Calu3 (cell line): ENCODE data around the gene CALD1. TPM values are rescaled to one million over a fixed set of nuclear protein-coding genes. Genes with fewer than 3 reads are reported as not detected.
A peak's percentile ranks its signal among the peaks of the same experiment; 100 is the strongest.
"Not testable (repeated sequence)": the region's sequence is repeated elsewhere in the genome, so short reads cannot be mapped to it uniquely, and the experiment has no call there.

Source experiments
- BruUV-seq: library from RNA; stranded (reverse); fragments of 400-500 nt; replicated peaks from 2 replicates; lab custom pipeline; 2021; lab: Mats Ljungman, UMichigan
- CTCF ChIA-PET: fragments of 300-600 bp; sonication (Branson Sonifier 250); formaldehyde crosslinking; loops from one replicate; lab custom pipeline; 2022; ENCODE audit warnings: antibody characterized with exemption; lab: Charles Lee
- DNase-seq: peaks from one replicate; pipeline ENCODE4 v3.0.0; 2022
- H3K27ac Mint-ChIP-seq: one replicate; pipeline ENCODE4 v1.8.0; 2022; ENCODE audit warnings: mixed read lengths; ENCODE audit not compliant: unreplicated experiment
- H3K27me3 Mint-ChIP-seq: one replicate; pipeline ENCODE4 v1.8.0; 2022; ENCODE audit warnings: mixed read lengths; ENCODE audit not compliant: unreplicated experiment
- H3K36me3 Mint-ChIP-seq: one replicate; pipeline ENCODE4 v1.8.0; 2022; ENCODE audit warnings: mild to moderate bottlenecking, moderate library complexity, mixed read lengths; ENCODE audit not compliant: insufficient read depth, unreplicated experiment
- H3K4me1 Mint-ChIP-seq: one replicate; pipeline ENCODE4 v1.8.0; 2022; ENCODE audit warnings: mild to moderate bottlenecking, low read depth, mixed read lengths; ENCODE audit not compliant: unreplicated experiment
- H3K4me3 Mint-ChIP-seq: one replicate; pipeline ENCODE4 v1.8.0; 2022; ENCODE audit warnings: mild to moderate bottlenecking, low read depth, moderate library complexity, mixed read lengths; ENCODE audit not compliant: unreplicated experiment
- H3K9me3 Mint-ChIP-seq: one replicate; pipeline ENCODE4 v1.8.0; 2022; ENCODE audit warnings: low read depth, mixed read lengths; ENCODE audit not compliant: unreplicated experiment
- intact Hi-C: fragments of 100-400 bp; cut with micrococcal nuclease; formaldehyde crosslinking; loops from one replicate; pipeline ENCODE4 v1.10.0; 2022; ENCODE audit not compliant: unreplicated experiment
- total RNA-seq: library from RNA; stranded (reverse); gene quantifications from 2 replicates; pipeline ENCODE4 v1.2.3, GENCODE V29; 2022
- TF ChIP-seq, protein P1 (sequence below): fragments of 200-600 bp; IDR thresholded peaks from one replicate; pipeline ENCODE4 v1.8.0; 2022; ENCODE audit warnings: antibody characterized with exemption; ENCODE audit not compliant: unreplicated experiment

The CALD1 gene
- total RNA-seq, 1 experiment from 2014 or later, result 9.3 TPM

DNA sequence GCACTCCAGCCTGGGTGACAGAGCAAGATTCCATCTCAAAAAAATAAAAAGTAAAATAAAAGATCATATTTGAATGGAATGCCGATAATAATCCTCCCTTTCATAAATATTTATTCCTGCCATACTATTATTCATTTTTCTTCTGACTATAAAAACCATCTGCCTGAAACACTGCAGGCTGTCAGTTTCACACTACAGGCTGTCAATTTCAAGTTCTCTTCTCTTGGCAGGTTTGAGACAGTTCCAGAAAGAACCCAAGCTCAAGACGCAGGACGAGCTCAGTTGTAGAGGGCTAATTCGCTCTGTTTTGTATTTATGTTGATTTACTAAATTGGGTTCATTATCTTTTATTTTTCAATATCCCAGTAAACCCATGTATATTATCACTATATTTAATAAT is 188.7 kb downstream of the CALD1 start:
- no peaks in the 10 kb centered on the region for H3K4me1 Mint-ChIP-seq
- no TSS peak for BruUV-seq
- no peak overlapping the region for H3K27ac Mint-ChIP-seq
- intact Hi-C loops, result no loop called here
- H3K9me3 Mint-ChIP-seq, result no peaks in the 10 kb centered on the region
- H3K36me3 Mint-ChIP-seq, result no peaks in the 10 kb centered on the region
- DNase-seq, result no peak
- no peaks in the 10 kb centered on the region for H3K27me3 Mint-ChIP-seq
- CTCF ChIA-PET, result no interaction called here
- H3K4me3 Mint-ChIP-seq, result no peak overlapping the region
- TF ChIP-seq, protein P1, sequence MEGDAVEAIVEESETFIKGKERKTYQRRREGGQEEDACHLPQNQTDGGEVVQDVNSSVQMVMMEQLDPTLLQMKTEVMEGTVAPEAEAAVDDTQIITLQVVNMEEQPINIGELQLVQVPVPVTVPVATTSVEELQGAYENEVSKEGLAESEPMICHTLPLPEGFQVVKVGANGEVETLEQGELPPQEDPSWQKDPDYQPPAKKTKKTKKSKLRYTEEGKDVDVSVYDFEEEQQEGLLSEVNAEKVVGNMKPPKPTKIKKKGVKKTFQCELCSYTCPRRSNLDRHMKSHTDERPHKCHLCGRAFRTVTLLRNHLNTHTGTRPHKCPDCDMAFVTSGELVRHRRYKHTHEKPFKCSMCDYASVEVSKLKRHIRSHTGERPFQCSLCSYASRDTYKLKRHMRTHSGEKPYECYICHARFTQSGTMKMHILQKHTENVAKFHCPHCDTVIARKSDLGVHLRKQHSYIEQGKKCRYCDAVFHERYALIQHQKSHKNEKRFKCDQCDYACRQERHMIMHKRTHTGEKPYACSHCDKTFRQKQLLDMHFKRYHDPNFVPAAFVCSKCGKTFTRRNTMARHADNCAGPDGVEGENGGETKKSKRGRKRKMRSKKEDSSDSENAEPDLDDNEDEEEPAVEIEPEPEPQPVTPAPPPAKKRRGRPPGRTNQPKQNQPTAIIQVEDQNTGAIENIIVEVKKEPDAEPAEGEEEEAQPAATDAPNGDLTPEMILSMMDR, result no peak

DNA sequence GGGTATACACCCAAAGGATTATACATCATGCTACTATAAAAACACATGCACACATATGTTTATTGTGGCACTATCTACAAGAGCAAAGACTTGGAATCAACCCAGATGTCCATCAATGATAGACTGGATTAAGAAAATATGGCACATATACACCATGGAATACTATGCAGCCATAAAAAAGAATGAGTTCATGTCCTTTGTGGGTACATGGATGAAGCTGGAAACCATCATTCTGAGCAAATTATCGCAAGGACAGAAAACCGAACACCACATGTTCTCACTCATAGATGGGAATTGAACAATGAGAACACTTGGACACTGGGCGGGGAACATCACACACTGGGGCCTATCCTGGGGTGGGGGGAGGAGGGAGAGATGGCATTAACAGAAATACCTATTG is 202.2 kb downstream of the CALD1 start:
- H3K27ac Mint-ChIP-seq, intact Hi-C loops, H3K4me1 Mint-ChIP-seq, BruUV-seq, DNase-seq, H3K36me3 Mint-ChIP-seq, CTCF ChIA-PET, H3K4me3 Mint-ChIP-seq, H3K9me3 Mint-ChIP-seq: not testable (repeated sequence)
- H3K27me3 Mint-ChIP-seq, result peaks cover 15% of the 10 kb centered on the region

DNA sequence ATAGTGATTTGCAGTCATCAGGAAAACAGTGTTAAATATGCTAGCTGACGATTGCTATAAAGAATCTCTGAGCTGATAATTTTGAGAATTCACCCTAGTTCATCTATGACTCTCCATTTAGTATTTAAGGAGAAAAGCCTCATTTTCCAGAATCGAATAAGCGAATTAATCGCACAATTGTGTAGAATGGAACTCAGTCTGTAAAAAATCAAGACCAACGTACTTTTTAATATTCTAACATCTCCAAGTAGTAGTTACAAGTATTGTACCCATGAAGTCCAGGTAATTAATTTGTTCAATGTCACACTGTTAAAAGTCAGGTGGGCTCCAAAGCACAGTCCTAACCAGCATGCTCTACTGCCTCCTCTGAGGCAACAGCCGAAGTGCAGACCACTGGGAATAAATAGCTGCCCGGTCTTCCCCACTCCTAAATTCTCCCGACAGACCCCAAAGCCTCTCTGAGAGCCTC is 206.5 kb downstream of the CALD1 start:
- Mint-ChIP-seq H3K4me1 (peaks cover 32% of the 10 kb centered on the region), H3K4me3 (peak overlapping the region; percentile 100), H3K36me3 (peaks cover 21% of the 10 kb centered on the region), H3K9me3 (no peaks in the 10 kb centered on the region), H3K27ac (peak overlapping the region; percentile 99), H3K27me3 (no peaks in the 10 kb centered on the region)
- TSS peak; percentile 77 for BruUV-seq
- CTCF ChIA-PET, result interaction anchor here (0.7 to 1.9 kb wide), 6 partner anchors 10 to 185 kb away, joined by 3 to 7 read pairs (median 4); partner anchors contain the start of genes CYREN and TMEM140
- intact Hi-C loops, result loop anchor here (2.0 kb wide), 1 partner anchor 185 kb away; the partner anchor contains the start of gene CYREN
- DNase-seq, result no peak
- TF ChIP-seq, protein P1, result no peak

DNA sequence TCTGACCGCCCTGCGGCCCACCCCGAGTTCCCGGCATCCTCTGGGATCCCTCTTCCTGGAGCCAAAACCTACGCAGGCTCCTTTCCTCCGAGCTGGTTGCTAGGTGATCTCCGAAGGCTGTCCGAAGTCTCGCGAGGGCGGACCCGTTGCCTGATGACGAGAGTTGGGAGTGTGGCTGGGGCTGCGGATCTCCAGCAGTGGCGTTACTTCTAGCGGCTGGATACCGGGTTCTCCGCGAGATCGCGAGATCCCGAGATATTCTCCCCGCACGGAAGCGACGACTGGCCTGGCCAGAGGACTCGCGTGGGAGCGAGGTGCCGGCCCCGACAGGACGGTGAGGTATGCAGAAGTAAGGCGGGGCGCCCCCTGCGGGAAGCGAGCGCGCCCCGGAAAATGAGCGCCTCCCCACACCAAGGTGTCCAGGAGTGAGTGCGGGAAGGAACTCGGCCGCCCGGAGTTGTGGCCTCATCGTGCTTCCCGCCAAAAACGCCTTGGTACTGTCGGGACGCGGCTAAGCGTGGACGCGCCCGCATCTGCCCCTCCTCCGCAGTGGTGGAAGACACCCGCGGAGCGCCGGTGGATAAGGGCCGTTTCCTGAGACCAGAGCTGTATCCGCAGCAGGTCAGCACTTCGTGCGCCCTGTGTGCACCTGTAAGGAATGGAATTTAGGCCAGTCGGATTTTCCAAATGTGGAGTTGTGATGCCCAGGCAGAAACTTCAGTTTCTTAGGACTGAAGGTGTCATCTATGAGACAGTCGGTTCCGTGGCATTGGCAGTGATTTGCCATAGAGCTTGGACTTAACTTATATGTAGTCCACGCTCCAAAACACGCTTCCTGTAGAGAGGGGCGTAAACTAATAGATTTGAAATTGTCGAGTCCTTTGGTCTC is 207.2 kb downstream of the CALD1 start, which contains the start of gene AGBL3:
Gene AGBL3 (plus strand): TSS at position 146 of the 889 bp plus-strand sequence. CDS start 1,426 bp downstream, outside the sequence.
- CTCF ChIA-PET, result interaction anchor here (0.7 to 1.9 kb wide), 7 partner anchors 10 to 184 kb away, joined by 3 to 7 read pairs (median 3); partner anchors contain the start of genes CYREN and TMEM140
- TF ChIP-seq, protein P1, result peak; percentile 80

More for the DNA sequence above, 207.2 kb downstream of the CALD1 start, which contains the start of gene AGBL3:
- peak within 1 kb of the TSS; percentile 100 for H3K4me3 Mint-ChIP-seq
- no peaks in the 10 kb centered on the region for H3K9me3 Mint-ChIP-seq
- peaks cover 38% of the 10 kb centered on the region for H3K4me1 Mint-ChIP-seq
- no peaks in the 10 kb centered on the region for H3K27me3 Mint-ChIP-seq
- BruUV-seq, result TSS peak; percentile 59
- intact Hi-C loops, result loop anchor here (2.0 kb wide), 1 partner anchor 184 kb away; the partner anchor contains the start of gene CYREN
- peak within 1 kb of the TSS; percentile 99 for H3K27ac Mint-ChIP-seq
- peak; percentile 95 for DNase-seq
- H3K36me3 Mint-ChIP-seq, result peaks cover 21% of the 10 kb centered on the region
